H9 (cell line): ENCODE results near the gene INPP4A. TPM values are rescaled to one million over a fixed set of nuclear protein-coding genes. Genes with fewer than 3 reads are reported as not detected.

Experiments
- DNase-seq: peaks from one replicate; pipeline ENCODE4 v3.0.0-alpha.2; 2017
- H2AFZ ChIP-seq: one replicate; pipeline ENCODE4 v1.6.1; 2013; ENCODE audit warnings: mild to moderate bottlenecking, low read length, control low read depth, moderate library complexity
- H2AK5ac ChIP-seq: 2 replicates; pipeline ENCODE4 v1.6.1; 2013; ENCODE audit warnings: low read length, control low read depth, mixed read lengths; ENCODE audit not compliant: insufficient read length
- H2BK120ac ChIP-seq: one replicate; pipeline ENCODE4 v1.6.1; 2013; ENCODE audit warnings: low read depth, mild to moderate bottlenecking, low read length, control low read depth, inconsistent platforms; ENCODE audit not compliant: poor library complexity, severe bottlenecking
- H2BK12ac ChIP-seq: 2 replicates; pipeline ENCODE4 v1.6.1; 2013; ENCODE audit warnings: low read length, control low read depth, mixed read lengths, low read depth; ENCODE audit not compliant: insufficient read length
- H2BK15ac ChIP-seq: 2 replicates; pipeline ENCODE4 v1.6.1; 2013; ENCODE audit warnings: low read depth, low read length, control low read depth
- H2BK20ac ChIP-seq: one replicate; pipeline ENCODE4 v1.6.1; 2013; ENCODE audit warnings: low read depth, mild to moderate bottlenecking, low read length, control low read depth, inconsistent platforms; ENCODE audit not compliant: poor library complexity, severe bottlenecking
- H2BK5ac ChIP-seq: 2 replicates; pipeline ENCODE4 v1.6.1; 2013; ENCODE audit warnings: low read length, control low read depth, mixed read lengths; ENCODE audit not compliant: insufficient read length
- H3K14ac ChIP-seq: 2 replicates; pipeline ENCODE4 v1.6.1; 2013; ENCODE audit warnings: low read length, control low read depth; ENCODE audit not compliant: insufficient read depth
- H3K18ac ChIP-seq: 2 replicates; pipeline ENCODE4 v1.6.1; 2013; ENCODE audit warnings: low read depth, mild to moderate bottlenecking, mixed read lengths, low read length, control low read depth; ENCODE audit not compliant: insufficient read length
- H3K23ac ChIP-seq: 2 replicates; pipeline ENCODE4 v1.6.1; 2013; ENCODE audit warnings: low read length, control low read depth, mixed read lengths, low read depth; ENCODE audit not compliant: insufficient read length
- H3K23me2 ChIP-seq: 2 replicates; pipeline ENCODE4 v1.6.1; 2013; ENCODE audit warnings: low read depth, mild to moderate bottlenecking, mixed read lengths, low read length, control low read depth; ENCODE audit not compliant: insufficient read length, poor library complexity, severe bottlenecking
- H3K27ac ChIP-seq: 2 replicates; pipeline ENCODE4 v1.5.1; 2013; ENCODE audit warnings: low read length, control low read depth, mixed read lengths, low read depth; ENCODE audit not compliant: insufficient read length
- H3K27me3 ChIP-seq: 2 replicates; pipeline ENCODE4 v1.6.1; 2013; ENCODE audit warnings: low read length, control low read depth, inconsistent platforms; ENCODE audit not compliant: insufficient read depth
- H3K4ac ChIP-seq: 2 replicates; pipeline ENCODE4 v1.6.1; 2013; ENCODE audit warnings: low read depth, mild to moderate bottlenecking, control low read depth, inconsistent platforms, low read length, moderate library complexity
- H3K4me1 ChIP-seq: 2 replicates; pipeline ENCODE4 v1.6.1; 2013; ENCODE audit warnings: low read length, control low read depth, inconsistent platforms; ENCODE audit not compliant: insufficient read depth
- H3K4me2 ChIP-seq: 2 replicates; pipeline ENCODE4 v1.6.1; 2013; ENCODE audit warnings: low read length, control low read depth, mixed read lengths; ENCODE audit not compliant: insufficient read length, insufficient read depth
- H3K56ac ChIP-seq: 2 replicates; pipeline ENCODE4 v1.6.1; 2013; ENCODE audit warnings: low read depth, mild to moderate bottlenecking, mixed read lengths, low read length, control low read depth; ENCODE audit not compliant: insufficient read length
- H3K79me1 ChIP-seq: 2 replicates; pipeline ENCODE4 v1.6.1; 2013; ENCODE audit warnings: low read depth, mild to moderate bottlenecking, moderate library complexity, low read length, control low read depth, inconsistent platforms; ENCODE audit not compliant: insufficient read depth, poor library complexity, severe bottlenecking
- H3K79me2 ChIP-seq: 2 replicates; pipeline ENCODE4 v1.6.1; 2013; ENCODE audit warnings: low read length, control low read depth, inconsistent platforms; ENCODE audit not compliant: insufficient read depth
- H3K9ac ChIP-seq: 2 replicates; pipeline ENCODE4 v1.6.1; 2013; ENCODE audit warnings: low read length, control low read depth, mixed read lengths; ENCODE audit not compliant: insufficient read length; ENCODE audit errors: extremely low read depth
- H3K9me3 ChIP-seq: one replicate; pipeline ENCODE4 v1.6.1; 2013; ENCODE audit warnings: low read depth, low read length, inconsistent platforms; ENCODE audit not compliant: control insufficient read depth
- H3T11ph ChIP-seq: one replicate; pipeline ENCODE4 v1.6.1; 2013; ENCODE audit warnings: mild to moderate bottlenecking, low read length, control low read depth, inconsistent platforms
- H4K20me1 ChIP-seq: one replicate; pipeline ENCODE4 v1.6.1; 2013; ENCODE audit not compliant: control insufficient read depth, insufficient read length, insufficient read depth
- H4K5ac ChIP-seq: 2 replicates; pipeline ENCODE4 v1.6.1; 2013; ENCODE audit warnings: low read depth, mild to moderate bottlenecking, mixed read lengths, low read length, control low read depth; ENCODE audit not compliant: insufficient read length
- H4K8ac ChIP-seq: replicated peaks from 2 replicates; pipeline ENCODE4 v1.6.1; 2013; ENCODE audit warnings: low read length, control low read depth, mixed read lengths, low read depth; ENCODE audit not compliant: insufficient read length
- H4K91ac ChIP-seq: 2 replicates; pipeline ENCODE4 v1.6.1; 2013; ENCODE audit warnings: low read depth, mild to moderate bottlenecking, moderate library complexity, mixed read lengths, low read length, control low read depth; ENCODE audit not compliant: insufficient read length
- H3K27ac Mint-ChIP-seq, 3 experiments: 2 replicates in 2 of 3; 3 replicates in 1 of 3; pipeline ENCODE4 v1.8.0; 2020 to 2021; ENCODE audit warnings: mixed read lengths in 3 of 3, mild to moderate bottlenecking in 1 of 3, moderate library complexity in 1 of 3
- H3K27me3 Mint-ChIP-seq: 2 replicates; pipeline ENCODE4 v1.8.0; 2021; ENCODE audit warnings: low read depth, mild to moderate bottlenecking, moderate library complexity, mixed read lengths
- H3K36me3 Mint-ChIP-seq, 3 experiments: 2 replicates in 2 of 3; 3 replicates in 1 of 3; pipeline ENCODE4 v1.8.0; 2020 to 2021; ENCODE audit warnings: low read depth in 3 of 3, mixed read lengths in 3 of 3; ENCODE audit not compliant: insufficient read depth in 1 of 3
- H3K4me1 Mint-ChIP-seq, 2 experiments: 2 replicates each; pipeline ENCODE4 v1.8.0; 2020; ENCODE audit warnings: mixed read lengths in 2 of 2
- H3K4me3 Mint-ChIP-seq, 2 experiments: 2 replicates in 1 of 2; 3 replicates in 1 of 2; pipeline ENCODE4 v1.8.0; 2020 to 2021; ENCODE audit warnings: mild to moderate bottlenecking in 2 of 2, mixed read lengths in 2 of 2, moderate library complexity in 1 of 2
- H3K9me3 Mint-ChIP-seq, 2 experiments: 2 replicates in 1 of 2; 3 replicates in 1 of 2; pipeline ENCODE4 v1.8.0; 2020; ENCODE audit warnings: mild to moderate bottlenecking in 2 of 2, mixed read lengths in 2 of 2, moderate library complexity in 1 of 2
- WGBS: extraction: QIAGEN DNeasy Blood & Tissue Kit; methylation state at CpG from one replicate; pipeline ENCODE4 v1.1.7; 2013; ENCODE audit warnings: missing lambda C conversion rate, low lambda C conversion rate, mixed read lengths; ENCODE audit not compliant: insufficient read length; ENCODE audit errors: extremely low coverage; 5-methylcytosine and 5-hydroxymethylcytosine counted together
- total RNA-seq: library from RNA; stranded (reverse); gene quantifications from 2 replicates; pipeline ENCODE4 v1.2.1, GENCODE V29; 2021
- TF ChIP-seq, protein P1 (sequence below): fragments of 200-600 bp; sonication (generic); conservative IDR thresholded peaks from 3 replicates; pipeline ENCODE4 v1.8.0; 2021; ENCODE audit warnings: antibody characterized with exemption, mild to moderate bottlenecking

INPP4A gene
- total RNA-seq, 1 experiment from 2014 or later, result 55.2 TPM

DNA sequence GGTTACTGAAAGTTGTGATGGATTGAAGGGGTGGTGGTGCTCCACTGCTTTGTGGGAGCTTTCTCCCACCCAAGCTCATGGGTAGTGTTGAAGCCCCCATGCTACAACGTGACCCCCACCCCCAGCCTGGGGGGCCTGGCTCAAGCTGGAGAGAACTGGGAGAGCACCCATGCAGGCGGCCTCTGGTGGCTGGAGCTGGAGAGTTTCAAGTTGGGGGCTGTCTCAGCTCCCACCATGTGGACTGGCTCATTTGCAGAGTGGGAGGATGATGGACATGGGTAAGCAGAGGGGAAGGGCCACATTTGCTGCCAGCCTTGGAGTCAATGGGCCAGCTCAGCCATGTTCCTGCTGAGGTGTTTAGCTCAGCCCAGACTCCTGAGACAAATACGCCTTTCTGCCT is 62.8 kb downstream of the INPP4A start:
- no peak overlapping the region for H3K14ac ChIP-seq
- no peak overlapping the region for H4K91ac ChIP-seq
- H2BK5ac ChIP-seq, result no peak overlapping the region
- H3K9ac ChIP-seq, result no peak overlapping the region
- H4K8ac ChIP-seq, result no peak overlapping the region
- H4K20me1 ChIP-seq, result no peaks in the 10 kb centered on the region
- peaks cover 36 to 46% of the 10 kb centered on the region in 2 experiments for H3K4me1 Mint-ChIP-seq
- no peaks in the 10 kb centered on the region for H3K27me3 Mint-ChIP-seq
- peak overlapping the region in 1 of 3 experiments; percentile 76; a peak in 1 of 7 replicates for H3K27ac Mint-ChIP-seq
- H3K4me2 ChIP-seq, result no peak overlapping the region
- H4K5ac ChIP-seq, result no peak overlapping the region
- no peak overlapping the region for H2BK15ac ChIP-seq
- no peak overlapping the region for H2BK20ac ChIP-seq
- peaks cover 12 to 25% (median 14%) of the 10 kb centered on the region in 3 experiments for H3K36me3 Mint-ChIP-seq
- H3K18ac ChIP-seq, result no peak overlapping the region
- no peak overlapping the region for H3K4ac ChIP-seq
- H3K56ac ChIP-seq, result no peak overlapping the region
- H3K27ac ChIP-seq, result no peak overlapping the region
- H2BK12ac ChIP-seq, result no peak overlapping the region
- WGBS, result no CpG with 5 or more reads among the region's 3 CpGs
- no peaks in the 10 kb centered on the region; the same call in 1 of the 2 replicates for H3K79me2 ChIP-seq
- H3K23me2 ChIP-seq, result no peaks in the 10 kb centered on the region
- no peak overlapping the region for H2BK120ac ChIP-seq
- H2AK5ac ChIP-seq, result no peak overlapping the region
- H3K23ac ChIP-seq, result no peak overlapping the region
- H2AFZ ChIP-seq, result no peak overlapping the region
- H3K4me1 ChIP-seq, result no peaks in the 10 kb centered on the region
- H3K79me1 ChIP-seq, result no peaks in the 10 kb centered on the region
- no peaks in the 10 kb centered on the region for H3K9me3 Mint-ChIP-seq
- H3K4me3 Mint-ChIP-seq, result no peak overlapping the region
- H3K27me3 ChIP-seq, result no peaks in the 10 kb centered on the region
- H3T11ph ChIP-seq, result no peak overlapping the region
- TF ChIP-seq, protein P1, sequence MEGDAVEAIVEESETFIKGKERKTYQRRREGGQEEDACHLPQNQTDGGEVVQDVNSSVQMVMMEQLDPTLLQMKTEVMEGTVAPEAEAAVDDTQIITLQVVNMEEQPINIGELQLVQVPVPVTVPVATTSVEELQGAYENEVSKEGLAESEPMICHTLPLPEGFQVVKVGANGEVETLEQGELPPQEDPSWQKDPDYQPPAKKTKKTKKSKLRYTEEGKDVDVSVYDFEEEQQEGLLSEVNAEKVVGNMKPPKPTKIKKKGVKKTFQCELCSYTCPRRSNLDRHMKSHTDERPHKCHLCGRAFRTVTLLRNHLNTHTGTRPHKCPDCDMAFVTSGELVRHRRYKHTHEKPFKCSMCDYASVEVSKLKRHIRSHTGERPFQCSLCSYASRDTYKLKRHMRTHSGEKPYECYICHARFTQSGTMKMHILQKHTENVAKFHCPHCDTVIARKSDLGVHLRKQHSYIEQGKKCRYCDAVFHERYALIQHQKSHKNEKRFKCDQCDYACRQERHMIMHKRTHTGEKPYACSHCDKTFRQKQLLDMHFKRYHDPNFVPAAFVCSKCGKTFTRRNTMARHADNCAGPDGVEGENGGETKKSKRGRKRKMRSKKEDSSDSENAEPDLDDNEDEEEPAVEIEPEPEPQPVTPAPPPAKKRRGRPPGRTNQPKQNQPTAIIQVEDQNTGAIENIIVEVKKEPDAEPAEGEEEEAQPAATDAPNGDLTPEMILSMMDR, result 0 out of 3 replicates have a peak, but pooled peaks have one; percentile 20
- no peak for DNase-seq
- no peaks in the 10 kb centered on the region for H3K9me3 ChIP-seq
